ENCODE measurements around the gene COL16A1.

Gene COL16A1

DNA sequence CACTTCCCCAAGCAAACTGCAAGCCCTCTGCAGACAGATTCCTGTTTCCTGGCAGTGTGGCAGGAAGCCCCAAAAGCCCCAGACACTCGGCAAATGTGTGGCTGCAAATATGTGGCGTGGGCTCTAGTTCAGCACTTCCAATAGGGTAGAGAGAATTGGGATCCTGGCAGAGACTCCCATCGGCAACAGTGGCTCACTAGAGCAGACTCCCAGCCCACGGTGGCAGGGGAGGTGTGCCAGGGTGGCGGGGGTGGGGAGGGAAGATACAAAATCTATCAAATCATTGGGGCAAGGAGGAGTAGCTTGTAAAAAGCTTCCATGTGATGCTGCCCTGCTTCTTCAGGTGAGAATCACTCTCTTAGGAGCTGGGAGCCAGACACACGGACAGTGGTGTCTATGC lies 25.9 kb downstream of the COL16A1 start:
- POLR2A ChIA-PET, result interaction anchor here (0.9 kb wide), 1 partner anchor 24 kb away, joined by 3 read pairs; no protein-coding TSS in a partner anchor
- CTCF ChIA-PET, result interaction anchor here (0.6 to 4.3 kb wide), 9 partner anchors 8 to 142 kb away, joined by 3 to 33 read pairs (median 3); partner anchors contain the start of gene COL16A1
- TF ChIP-seq, protein P1, sequence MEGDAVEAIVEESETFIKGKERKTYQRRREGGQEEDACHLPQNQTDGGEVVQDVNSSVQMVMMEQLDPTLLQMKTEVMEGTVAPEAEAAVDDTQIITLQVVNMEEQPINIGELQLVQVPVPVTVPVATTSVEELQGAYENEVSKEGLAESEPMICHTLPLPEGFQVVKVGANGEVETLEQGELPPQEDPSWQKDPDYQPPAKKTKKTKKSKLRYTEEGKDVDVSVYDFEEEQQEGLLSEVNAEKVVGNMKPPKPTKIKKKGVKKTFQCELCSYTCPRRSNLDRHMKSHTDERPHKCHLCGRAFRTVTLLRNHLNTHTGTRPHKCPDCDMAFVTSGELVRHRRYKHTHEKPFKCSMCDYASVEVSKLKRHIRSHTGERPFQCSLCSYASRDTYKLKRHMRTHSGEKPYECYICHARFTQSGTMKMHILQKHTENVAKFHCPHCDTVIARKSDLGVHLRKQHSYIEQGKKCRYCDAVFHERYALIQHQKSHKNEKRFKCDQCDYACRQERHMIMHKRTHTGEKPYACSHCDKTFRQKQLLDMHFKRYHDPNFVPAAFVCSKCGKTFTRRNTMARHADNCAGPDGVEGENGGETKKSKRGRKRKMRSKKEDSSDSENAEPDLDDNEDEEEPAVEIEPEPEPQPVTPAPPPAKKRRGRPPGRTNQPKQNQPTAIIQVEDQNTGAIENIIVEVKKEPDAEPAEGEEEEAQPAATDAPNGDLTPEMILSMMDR (IDR thresholded peaks at IDR 0.05; ENCODE audit: insufficient read depth, low read length, missing control alignments), result no peak
- H3K4me3 ChIP-seq (ENCODE audit: low read depth, low read length), result no peak overlapping the region
- DNase-seq (ENCODE audit: low read depth, low spot score), result no peak

DNA sequence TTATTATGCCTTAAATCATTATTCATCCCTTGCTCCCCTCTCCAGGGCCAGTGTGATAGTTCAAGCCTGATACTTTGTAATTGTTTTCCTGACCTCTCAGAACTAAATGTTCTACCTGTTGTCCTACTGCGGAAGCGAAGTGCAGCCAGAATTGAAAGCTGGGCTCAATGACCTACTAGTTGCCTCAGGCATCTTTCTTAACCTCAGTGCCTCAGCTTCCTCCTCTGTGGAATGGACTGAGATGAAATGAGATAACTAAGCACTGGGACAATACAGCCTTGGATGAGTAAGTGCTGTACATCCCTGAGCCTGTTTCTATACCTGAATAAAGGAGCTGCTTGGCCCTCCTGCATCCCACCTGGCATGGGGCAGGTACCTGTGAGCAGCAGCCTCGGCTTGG lies 26.4 kb downstream of the COL16A1 start:
- TF ChIP-seq, protein P1 (IDR thresholded peaks at IDR 0.05; ENCODE audit: insufficient read depth, low read length, missing control alignments), result no peak
- ChIA-PET CTCF (interaction anchor here (0.6 to 4.3 kb wide), 6 partner anchors 14 to 143 kb away, joined by 3 to 33 read pairs (median 4); no protein-coding TSS in a partner anchor), POLR2A (interaction anchor here (0.9 kb wide), 1 partner anchor 23 kb away, joined by 3 read pairs; no protein-coding TSS in a partner anchor)
- no peak overlapping the region for H3K4me3 ChIP-seq (ENCODE audit: low read depth, low read length)
- no peak for DNase-seq (ENCODE audit: low read depth, low spot score)

DNA sequence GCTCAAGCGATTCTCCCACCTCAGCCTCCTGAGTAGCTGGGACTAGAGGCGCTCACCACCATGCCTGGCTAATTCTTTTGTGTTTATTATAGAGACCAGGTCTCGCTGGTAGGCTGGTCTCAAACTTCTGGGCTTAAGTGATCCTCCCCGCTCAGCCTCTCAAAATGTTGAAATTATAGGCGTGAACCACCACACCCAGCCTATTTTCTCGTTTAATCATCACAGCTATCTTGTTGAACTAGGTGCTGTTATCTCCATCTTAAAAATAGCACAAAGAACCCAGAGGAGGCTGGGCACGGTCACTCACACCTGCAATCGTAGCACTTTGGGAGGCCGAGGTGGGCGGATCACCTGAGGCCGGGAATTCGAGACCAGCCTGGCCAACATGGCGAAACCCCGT lies 28.1 kb downstream of the COL16A1 start:
- DNase-seq (ENCODE audit: low read depth, low spot score), result no peak
- TF ChIP-seq, protein P1 (IDR thresholded peaks at IDR 0.05; ENCODE audit: insufficient read depth, low read length, missing control alignments), result no peak
- H3K4me3 ChIP-seq (ENCODE audit: low read depth, low read length), result no peak overlapping the region
- POLR2A ChIA-PET, result no interaction called here
- CTCF ChIA-PET, result interaction anchor here (1.8 to 5.2 kb wide), 2 partner anchors 13 to 70 kb away, joined by 8 to 39 read pairs; no protein-coding TSS in a partner anchor

DNA sequence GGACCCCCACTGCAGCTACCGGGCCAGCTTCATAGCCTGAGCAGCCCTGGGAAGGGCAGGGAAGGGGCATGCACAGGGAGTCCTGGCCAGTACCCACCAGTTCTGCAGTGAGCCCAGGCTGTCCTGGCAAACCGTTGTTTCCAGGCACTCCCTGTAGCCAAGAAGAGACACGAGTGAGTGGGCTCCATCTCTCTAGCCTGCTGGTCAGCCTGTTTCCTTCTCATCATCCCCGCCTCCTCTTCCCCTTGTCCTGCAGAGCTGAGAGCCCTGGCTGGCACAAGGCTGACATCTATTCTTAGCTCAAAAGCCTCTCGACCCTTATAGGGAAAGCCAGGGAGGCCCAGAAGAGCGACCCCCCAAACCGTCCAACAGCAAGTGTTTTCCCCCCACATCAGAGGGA lies 28.7 kb downstream of the COL16A1 start:
- ChIA-PET POLR2A (no interaction called here), CTCF (interaction anchor here (1.8 to 5.2 kb wide), 2 partner anchors 13 to 71 kb away, joined by 8 to 39 read pairs; no protein-coding TSS in a partner anchor)
- TF ChIP-seq, protein P1 (IDR thresholded peaks at IDR 0.05; ENCODE audit: insufficient read depth, low read length, missing control alignments), result no peak
- H3K4me3 ChIP-seq (ENCODE audit: low read depth, low read length), result no peak overlapping the region
- DNase-seq (ENCODE audit: low read depth, low spot score), result no peak

DNA sequence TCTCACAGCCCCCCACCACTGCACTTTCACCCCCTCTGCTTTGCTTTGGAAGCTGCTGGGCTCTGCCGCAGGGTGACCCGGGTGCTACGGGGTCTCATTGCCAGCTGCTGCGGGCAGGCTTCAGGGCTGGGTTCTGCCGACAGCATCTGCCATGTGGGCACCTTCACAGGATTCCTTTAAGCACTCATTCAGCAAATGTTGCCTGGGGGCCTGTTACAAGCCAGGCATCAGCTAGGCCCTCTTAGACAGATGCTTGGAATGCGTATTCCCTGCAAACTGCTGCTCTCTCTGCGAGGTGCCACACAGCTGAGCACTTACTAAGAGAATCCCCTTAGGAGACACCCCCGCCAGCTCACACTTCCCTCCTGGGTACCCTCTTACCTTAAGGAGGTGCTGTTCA lies 29.2 kb downstream of the COL16A1 start:
- TF ChIP-seq, protein P1 (IDR thresholded peaks at IDR 0.05; ENCODE audit: insufficient read depth, low read length, missing control alignments), result no peak
- ChIA-PET CTCF (interaction anchor here (1.8 to 5.2 kb wide), 2 partner anchors 12 to 71 kb away, joined by 8 to 39 read pairs; no protein-coding TSS in a partner anchor), POLR2A (no interaction called here)
- H3K4me3 ChIP-seq (ENCODE audit: low read depth, low read length), result no peak overlapping the region
- no peak for DNase-seq (ENCODE audit: low read depth, low spot score)

DNA sequence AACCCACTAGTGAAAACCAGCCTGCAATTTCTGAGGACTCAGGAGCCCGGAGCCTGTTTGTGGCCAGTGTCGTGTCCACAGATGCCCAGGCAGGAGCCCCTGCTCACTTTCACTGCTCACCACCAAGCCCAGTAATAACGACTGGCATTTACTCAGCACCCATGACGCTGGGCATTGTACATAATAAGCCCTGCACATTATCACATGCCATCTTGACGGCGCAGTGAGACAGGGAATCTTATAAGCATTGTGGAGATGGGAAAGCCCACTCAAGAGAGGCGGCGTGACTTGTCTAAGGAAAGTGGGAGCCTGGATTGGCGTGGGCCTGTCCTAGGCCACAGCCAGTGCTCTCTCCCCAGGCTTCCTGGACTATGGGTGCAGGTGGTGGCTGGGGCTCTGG lies 30.4 kb downstream of the COL16A1 start:
- ChIA-PET POLR2A (no interaction called here), CTCF (interaction anchor here (1.2 to 5.2 kb wide), 2 partner anchors 11 to 116 kb away, joined by 7 to 39 read pairs; no protein-coding TSS in a partner anchor)
- no peak for DNase-seq (ENCODE audit: low read depth, low spot score)
- TF ChIP-seq, protein P1 (IDR thresholded peaks at IDR 0.05; ENCODE audit: insufficient read depth, low read length, missing control alignments), result no peak
- H3K4me3 ChIP-seq (ENCODE audit: low read depth, low read length), result no peak overlapping the region

Data from AG04449 (cell line).